HG03520 (cell line): Measurements from ENCODE around the gene CRTC3.

Source experiments
- ATAC-seq: cut with Tn5 transposase; IDR thresholded peaks from one replicate; pipeline ENCODE4 v1.9.1; 2021; ENCODE audit warnings: mild to moderate bottlenecking, moderate library complexity; ENCODE audit not compliant: unreplicated experiment

The CRTC3 gene

DNA sequence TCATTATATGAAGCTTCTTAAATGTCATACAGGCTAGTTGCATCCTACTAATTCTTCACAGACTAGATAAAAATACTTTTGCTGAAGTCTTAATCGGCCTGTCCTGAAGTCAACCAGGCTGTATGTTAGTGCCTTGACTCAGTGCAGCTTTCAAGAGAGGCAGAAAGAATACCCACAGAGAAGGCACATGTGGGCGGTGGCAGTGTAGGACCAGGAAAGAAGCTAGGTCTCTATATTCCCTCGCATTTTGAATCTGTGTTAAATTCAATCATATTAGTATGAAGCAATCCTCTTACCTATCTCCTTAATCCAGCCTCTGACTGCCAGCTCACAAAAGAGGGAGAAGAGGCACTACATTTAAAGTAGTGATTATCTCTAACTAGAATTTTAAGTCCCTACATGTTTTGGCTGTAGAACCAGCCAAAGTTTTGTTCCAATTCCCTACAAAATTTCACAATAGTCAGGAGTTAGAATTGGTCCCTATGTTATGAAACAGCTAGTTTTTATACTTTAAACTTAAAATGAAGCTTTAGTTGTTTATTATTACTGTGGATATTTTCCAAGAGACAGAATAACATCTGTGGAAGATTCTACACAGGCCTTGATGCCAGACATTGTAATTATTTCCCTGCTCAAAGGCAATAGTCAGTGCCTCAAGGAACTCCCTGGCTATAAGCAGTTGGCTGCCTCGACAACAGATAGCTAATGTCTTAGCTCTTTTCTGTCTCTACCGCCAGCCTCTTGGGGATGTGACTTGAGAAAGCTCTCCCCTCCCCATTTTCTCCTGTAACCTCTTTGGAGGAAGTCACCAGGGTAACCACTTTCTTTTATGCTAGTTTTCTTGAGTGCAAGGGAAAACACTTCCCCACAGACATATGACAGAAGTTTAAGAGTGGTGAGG, 31.9 kb downstream of the CRTC3 start:
- ATAC-seq = no peak

DNA sequence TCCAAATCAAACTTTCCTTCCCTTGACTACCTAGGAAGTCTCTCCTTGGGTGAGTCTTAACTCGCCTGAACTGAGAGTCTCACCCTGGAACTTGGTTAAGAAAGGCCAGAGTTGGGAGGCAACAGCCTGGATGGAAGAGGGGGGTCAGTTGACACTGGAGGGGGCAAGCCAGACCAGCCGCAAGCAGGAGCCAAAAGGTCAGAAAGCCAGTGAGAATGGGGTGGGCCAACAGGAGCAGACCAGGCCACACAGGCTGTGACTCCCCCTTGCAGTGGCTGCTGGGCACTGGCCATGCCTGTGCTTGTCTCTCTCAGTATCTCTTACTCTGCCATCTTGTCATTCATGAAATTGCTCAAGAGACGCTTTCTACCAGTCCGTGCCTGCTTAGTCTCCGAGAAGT, 32.9 kb downstream of the CRTC3 start:
- ATAC-seq = no peak

DNA sequence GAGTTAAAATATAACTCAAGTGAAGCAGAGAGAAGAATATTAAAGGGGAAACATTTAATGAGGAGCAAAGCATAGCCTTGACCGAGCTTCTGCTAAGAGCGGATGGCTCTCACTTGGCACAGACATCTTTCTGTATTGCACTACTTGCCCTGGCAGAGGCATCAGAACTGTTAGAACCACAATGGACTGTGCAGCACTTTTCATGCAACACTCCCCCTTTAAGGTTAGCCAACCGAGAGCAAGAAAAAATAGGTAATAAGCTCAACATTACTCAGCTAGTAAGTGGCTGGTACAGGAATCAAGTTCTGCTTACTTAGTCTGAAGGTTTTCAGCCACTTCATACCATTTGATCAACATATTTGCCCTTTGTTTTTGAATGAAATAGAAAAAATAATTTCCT, 33.7 kb downstream of the CRTC3 start:
- ATAC-seq = no peak

DNA sequence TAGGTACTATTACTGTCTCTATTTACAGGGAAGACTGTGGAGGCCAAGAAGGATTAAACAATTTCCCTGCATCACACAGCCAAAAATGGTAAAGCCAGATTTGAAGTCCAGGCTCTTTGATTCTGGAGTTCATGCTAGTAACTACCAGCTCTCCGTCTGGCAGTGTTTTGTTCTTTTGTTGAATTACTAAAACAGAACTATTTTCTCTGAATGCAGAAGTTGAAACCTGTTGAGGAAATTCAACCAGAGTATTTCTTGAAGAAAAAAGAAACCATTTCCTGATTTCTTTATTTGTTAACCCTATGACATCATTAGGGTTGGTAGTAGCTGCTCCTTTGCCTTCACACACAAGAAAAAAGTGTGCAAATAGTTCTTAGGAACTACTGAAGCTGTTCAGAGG, 34.3 kb downstream of the CRTC3 start:
- no peak for ATAC-seq

DNA sequence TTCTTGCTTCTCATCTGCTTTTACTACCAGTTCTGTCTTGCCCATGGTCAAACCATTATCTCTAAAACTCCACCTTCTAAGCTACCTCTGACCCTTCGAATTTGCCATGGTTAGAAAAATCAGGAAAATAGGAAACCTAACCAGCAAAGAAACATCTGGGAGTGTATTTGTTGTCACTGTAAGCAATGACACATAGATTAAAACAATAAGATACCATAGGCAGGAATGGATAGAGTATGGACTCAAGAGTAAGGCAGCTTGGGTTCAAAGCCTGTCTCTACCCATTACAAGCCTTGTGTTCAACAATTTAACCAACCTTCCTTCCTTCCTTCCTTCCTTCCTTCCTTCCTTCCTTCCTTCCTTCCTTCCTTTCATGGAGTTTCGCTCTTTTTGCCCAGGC, 34.9 kb downstream of the CRTC3 start:
- no peak for ATAC-seq

DNA sequence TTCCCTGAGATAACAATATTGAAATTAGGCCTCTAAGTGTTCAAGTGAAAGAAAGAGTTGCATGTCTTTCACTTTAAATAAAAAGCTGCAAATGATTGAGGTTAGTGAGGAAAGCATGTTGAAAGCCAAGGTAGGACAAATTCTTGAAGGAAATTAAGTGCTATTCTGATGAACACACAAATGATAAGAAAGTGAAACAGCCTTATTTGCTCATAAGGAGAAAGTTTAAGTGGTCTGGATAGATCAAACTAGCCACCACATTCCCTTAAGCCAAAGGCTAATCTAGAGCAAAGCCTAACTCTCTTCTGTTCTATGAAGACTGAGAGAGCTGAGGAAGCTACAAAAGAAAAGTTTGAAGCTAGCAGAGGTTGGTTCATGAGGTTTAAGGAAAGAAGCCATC, 36.1 kb downstream of the CRTC3 start:
- no peak for ATAC-seq

DNA sequence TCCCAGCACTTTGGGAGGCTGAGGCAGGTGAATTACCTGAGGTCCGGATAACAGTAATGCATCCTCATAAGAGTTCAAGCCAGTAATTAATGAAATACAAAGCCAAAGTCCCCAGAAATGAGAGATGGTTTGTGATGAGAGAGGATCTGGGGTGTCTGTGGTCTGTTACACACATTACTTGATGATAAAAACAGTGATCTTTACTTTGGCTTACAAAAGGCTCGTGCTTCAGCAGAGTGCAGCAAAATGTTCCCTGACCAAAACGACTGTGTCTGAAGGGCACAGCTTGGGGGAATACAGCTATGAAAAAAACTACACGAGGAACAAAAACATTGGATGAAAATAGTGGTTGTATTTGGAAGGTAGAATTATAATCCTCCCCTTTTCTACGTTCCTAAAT, 40.9 kb downstream of the CRTC3 start:
- no peak for ATAC-seq

DNA sequence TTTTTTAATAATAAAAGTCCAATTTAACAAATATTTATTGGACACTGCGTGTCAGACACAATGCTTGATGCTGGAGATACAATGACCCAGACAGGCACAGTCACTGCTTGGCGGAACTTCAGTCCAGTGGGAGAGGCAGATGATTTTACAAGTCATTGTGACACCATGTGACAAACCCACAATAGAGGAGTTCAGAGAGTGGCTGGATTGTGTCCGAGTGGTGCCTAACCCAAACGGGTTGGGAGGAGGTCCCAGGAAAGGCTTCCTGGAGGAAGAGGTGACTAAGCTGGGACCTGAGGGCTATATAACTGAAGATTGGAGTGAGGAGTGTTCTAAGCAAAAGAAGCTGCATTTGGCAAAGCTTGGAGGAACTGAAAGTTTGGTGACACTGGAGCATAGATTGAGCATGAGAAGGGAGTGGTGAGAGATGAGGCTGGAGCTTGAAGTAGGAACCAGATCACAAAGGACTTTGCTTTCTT, 41.4 kb downstream of the CRTC3 start:
- ATAC-seq = no peak

DNA sequence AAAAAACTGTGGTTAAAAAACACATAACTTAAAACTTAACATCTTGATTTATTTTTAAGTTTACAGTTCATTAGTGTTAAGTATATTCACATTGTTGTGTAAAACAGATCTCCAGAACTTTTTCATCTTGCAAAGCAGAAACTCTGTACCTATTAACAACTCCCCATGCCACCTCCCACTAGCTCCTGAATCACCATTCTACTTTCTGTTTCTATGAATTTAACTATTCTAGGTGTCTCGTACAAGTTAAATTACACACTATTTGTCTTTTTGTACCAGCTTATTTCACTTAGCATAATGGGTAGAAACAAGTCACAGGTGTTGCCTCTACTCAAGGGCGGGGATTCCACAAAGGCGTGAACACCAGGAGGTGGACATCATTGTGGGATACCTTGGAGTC, 43.2 kb downstream of the CRTC3 start:
- ATAC-seq = no peak

DNA sequence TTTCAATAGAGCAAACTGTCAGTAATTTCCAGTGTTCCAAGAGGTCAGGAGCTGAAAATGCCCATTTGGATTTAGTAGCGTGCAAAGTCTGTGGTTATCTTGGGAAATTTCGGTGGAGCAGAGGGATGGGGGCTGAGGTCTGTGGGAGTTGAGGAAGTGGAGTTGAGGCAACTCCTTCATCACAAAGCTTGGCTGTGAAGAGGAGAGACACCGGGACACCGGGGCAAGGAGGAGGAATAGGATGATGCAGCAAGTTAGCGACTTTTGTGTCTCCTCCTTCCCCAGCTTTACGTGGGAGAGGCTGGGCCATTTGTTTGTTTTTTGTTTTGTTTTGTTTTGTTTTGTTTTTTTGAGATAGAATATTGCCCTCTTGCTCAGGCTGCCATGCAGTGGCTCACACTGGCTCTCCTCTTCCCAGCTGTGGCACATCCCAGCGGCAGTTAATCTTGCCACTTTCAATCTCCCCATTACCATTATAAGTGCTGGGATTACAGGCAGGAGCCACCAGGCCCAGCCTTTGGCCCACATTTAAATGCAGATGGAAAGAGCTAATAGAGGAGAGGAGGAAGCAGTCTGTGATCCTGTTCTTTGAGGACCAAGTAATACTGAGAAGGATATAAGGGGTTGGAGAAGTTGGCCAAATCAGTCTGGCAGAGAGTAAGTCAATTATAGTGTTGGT, 47.1 kb downstream of the CRTC3 start:
- no peak for ATAC-seq

DNA sequence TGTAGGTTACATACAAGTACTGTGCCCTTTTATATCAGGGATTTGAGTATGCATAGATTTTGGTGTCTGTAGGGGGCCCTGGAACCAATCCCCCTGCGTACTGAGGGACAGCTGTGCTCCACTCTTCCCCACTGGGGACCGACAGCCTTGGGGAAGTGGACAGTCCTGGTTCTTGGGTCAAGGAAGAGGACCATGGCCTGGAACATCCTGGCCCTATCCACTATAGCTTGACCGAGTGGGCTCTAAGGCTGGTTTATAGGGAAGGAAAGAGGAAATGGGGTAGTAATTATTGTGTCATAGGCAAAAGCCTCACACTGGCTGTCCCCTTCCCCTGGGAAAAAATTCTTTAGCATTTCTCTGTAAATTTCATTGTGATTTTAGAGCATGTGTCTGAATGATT, 49.5 kb downstream of the CRTC3 start:
- ATAC-seq = no peak

DNA sequence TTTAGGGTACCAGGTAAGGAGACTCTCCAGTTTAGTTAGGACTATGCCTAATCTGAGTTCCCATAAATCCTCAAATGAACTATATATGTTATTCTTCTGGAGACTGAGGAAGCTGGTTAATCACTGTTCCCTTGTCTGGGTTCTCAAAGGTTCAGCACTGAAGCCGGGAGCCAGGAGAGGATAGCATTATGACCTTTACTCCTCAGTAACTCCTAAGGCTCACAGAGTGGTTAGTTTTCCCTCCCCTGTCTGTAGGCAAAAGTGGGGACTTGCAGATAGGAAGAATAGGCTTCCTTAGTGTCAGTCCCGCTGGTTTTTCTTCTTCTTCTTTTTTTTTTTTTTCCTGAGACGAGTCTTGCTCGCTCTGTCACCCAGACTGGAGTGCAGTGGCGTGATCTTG, 50.4 kb downstream of the CRTC3 start:
- ATAC-seq = no peak

DNA sequence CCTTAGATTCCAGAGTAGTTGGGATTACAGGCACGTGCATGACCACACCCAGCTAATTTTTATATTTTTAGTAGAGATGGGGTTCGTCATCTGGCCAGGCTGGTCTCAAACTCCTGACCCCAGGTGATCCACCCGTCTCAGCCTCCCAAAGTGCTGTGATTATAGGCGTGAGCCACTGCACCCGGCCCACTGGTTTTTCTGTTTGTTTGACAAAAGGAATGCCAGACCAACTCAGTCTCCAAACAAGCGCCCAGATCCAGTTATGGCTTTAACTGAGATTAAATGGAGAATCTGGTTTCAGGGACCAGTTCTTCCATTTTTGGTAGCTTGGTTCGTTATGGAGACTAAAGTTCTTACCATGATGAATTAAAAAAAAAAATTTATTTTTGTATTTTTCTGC, 50.8 kb downstream of the CRTC3 start:
- no peak for ATAC-seq

DNA sequence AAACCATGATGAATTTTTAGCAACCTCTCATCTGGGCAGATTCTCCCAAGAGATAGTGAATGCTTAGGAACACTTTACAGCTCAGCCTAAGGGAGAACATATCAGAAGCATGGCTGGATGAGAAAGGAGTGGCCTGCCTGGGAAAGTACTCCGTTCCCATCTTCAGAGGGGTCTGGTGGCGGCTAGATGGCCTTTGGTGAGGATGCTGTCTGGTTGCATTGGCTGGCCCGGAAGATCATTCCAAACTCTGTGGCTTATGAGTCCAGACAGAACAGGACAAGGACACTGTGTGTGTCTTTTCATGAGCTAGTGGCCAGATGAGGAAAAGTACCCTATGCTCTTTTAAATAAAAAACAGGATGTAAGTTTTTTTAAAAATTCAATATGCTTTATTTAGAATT, 51.2 kb downstream of the CRTC3 start:
- no peak for ATAC-seq

DNA sequence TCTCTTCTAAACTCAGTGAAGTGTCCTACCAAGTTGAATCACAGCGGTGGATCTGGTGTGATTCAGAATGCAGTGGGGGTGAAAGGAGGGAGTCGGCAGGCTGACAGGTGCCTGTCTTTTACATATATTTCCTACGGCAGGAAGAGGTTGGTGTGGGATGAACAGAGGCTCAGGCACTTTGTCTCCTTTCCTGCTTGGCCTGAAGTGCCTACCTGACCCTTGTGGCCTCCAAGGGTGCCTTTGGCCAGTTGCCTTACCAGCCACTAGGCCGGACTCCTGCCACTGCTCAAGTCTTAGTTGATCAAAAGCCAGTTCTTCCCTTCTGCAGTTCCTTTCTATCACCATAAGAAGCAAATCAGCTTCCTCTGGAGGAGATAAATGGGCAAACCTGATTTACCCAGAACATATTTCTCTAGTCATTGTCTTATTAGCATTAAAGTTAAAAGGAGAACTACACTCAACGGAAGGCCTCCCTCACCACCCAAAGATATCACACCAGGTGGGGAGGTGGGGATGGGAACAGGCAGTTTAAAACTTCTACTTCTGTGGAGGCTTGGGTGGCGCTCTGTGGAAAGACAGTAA, 52.1 kb downstream of the CRTC3 start:
- ATAC-seq = no peak

DNA sequence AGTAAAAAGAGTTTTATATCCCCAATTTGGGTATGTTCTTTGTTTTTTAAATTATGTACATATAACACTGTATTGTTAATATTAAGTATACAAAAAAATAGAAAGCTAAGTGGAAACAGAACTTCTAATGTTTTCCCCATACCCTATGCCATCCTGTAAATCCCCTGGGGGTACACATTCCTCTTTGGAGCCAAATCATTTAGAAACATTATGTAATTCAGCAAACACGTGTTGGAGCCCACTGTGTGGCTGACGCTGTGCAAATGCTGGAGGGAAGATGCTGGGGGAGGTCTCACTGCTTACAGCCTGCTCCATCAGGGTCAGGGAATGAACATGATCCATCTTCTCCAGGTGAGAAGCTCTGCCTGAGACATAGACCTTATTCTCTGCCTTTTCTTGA, 52.8 kb downstream of the CRTC3 start:
- no peak for ATAC-seq

DNA sequence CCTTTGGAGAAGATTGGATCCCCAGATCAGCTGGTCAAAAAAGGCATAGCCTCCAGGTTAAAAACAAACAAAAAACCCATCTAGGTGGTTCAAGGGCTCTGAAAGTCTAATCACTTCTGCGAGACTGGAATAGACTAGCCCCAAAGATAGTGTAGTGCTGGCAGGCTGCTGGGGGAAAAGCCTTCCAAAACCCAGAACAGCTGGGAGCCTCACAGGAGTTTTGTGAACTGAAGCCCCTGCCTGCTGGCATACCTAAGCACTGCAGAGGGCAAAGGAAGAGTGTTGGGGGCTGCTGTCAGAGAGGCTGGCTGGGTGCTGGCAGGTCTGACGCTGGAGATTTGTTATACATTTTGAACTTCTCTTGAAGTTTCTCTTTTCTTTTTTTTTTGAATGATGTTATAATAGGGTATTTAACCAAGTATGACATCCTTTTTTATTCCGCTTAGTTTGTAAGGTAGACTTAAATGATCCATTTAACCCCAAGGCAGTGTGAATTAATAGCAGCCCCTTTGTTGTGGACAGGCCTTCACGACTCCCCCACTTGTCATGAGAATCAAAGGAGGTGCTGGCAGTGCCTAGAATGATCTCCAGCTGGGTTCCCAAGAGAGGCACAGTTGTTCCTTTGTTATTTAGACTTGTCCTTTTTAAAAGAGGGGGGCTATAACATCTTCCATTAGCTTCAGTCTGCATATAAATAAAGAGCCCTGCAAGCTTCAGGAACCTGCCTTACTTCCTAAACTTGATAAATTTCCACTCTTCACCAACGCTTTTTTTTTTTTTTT, 53.9 kb downstream of the CRTC3 start:
- no peak for ATAC-seq

DNA sequence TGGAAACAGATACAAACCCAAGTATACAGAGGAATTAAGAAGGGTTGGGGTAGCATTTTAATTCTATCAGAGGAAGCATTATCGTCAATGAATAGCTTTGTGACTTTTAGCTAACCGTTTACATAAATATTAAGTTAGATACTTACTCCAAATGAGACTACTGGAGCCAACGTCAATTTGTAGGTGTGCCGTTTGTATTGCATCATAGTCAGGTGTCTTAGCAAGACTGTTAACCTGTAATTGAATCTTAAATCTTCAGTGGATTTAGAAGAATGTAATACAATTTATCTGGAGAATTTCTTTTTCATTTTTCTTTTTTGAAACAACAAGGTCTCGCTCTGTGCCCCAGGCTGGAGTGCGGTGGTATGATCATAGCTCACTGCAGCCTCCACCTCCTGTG, 55.1 kb downstream of the CRTC3 start:
- ATAC-seq = no peak

DNA sequence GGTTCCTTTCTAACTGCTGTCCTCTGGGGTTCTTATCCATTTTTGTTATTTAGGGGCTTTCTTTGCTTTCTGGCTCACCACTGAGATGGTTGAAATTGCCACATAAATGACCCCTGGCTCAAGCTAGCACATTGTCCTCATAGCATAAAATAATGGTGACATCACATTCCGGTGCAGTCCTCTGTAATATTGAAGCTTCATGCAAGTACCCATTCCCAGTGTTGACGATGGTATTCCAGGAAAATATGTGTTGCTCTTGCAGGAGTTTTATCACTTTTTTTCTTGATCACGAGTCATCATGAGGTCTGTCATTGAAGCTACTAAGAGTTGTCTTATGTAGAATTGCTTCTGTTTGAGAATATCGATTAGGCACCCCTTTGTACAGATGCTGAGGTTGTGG, 56.1 kb downstream of the CRTC3 start:
- no peak for ATAC-seq

DNA sequence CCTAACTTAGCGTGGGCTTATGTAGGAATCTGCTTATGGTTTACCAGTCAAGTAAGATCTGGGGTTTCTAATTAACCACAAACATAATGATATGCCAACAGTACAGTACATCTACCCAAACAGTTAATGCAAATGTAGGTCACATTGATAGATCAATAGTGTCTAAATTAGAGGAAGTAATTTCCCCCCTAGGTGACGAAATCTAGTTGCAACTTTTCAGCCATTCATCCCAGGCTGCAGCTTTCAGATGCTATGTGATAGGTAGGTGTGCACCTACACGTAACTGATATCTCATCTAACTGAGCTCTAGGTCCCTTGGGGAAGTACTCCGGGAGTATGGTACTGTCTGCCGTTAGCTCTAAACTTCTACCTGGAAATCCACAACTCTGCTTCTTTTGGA, 57.2 kb downstream of the CRTC3 start:
- ATAC-seq = no peak

DNA sequence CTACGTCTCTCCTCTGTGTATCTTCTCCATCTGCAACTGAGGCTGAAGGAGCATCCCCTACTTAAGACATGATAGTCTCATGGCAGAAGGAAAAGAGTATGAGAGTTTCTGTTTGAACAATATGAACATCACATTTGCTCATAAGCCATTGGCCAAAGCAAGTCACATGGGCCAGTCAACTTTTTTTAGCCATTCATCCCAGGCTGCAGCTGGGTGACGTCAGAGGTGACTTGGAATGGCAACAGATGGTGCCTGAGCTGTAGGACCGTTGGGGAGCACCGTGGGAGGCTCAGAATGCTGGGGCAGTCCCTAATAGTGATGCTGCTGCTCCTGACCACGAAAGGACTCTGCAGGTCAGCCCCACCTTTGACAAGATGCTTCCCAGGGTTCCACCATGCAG, 58.7 kb downstream of the CRTC3 start:
- no peak for ATAC-seq
